ENCODE measurements around the gene CHAF1B.

GRCh38 chr21:36412916-36413315, 27.7 kb downstream of the CHAF1B start:
- TF ChIP-seq EZH2phosphoT487 (IDR thresholded peaks at IDR 0.05; ENCODE audit: insufficient read depth, low read depth) (no peak), EZH2 (IDR thresholded peaks at IDR 0.05; ENCODE audit: insufficient read depth, poor library complexity, severe bottlenecking) (no peak)

Data from GM23248 (cell line).